Epithelial cell of esophagus (primary cell): ENCODE data around the gene MAGI2.

ENCODE experiments used
- DNase-seq: peaks from one replicate; pipeline ENCODE4 v3.0.0; 2010; ENCODE audit warnings: low read depth
- H3K4me3 ChIP-seq: 2 replicates; pipeline ENCODE4 v1.5.1; 2011; ENCODE audit warnings: mild to moderate bottlenecking, low read length, control low read depth
- CTCF ChIP-seq: IDR thresholded peaks from 2 replicates; pipeline ENCODE4 v1.5.1; 2011; ENCODE audit warnings: low read depth, mild to moderate bottlenecking, low read length, control low read depth, inconsistent platforms; ENCODE audit not compliant: insufficient read depth; ENCODE audit errors: missing control alignments

Gene MAGI2

GRCh38 chr7:78762625-78763024 is 690.8 kb downstream of the MAGI2 start:
- H3K4me3 ChIP-seq = no peak overlapping the region
- no peak for TF ChIP-seq CTCF
- no peak for DNase-seq

DNA sequence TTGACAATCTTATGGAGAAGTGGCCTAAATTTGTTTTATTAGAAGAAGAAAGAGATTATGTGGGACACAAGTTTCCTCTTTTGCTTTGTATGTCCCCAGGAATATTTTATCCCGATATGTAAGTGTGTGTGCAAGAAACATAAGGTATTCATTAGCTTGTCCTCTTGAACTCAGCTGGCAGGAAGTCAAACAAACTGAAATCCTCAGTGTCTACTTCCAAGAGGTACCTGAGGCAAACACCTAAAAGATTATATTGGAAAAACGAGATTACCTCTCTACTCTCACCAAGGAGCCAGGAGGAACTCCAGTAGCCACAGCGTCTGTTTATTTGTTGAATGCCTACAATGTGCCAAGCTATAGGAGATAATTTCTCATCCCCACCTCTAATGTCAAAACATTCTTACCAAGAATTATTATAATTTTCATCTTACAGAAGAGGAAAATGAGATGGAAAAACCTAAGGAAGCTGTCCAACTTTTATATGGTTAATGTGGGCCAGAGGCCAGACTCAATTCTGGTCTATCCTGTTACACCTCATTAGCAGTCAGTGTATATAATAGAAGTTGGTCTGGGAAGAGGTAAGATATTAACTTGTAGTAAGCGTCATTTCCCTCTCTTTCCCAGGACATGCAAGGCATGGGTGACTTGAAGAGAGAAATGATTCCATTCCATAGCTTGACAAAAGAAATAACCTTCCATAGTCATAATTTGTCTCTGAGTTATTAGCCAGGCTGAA is 692.7 kb downstream of the MAGI2 start:
- peak; percentile 7 for DNase-seq
- no peak overlapping the region for H3K4me3 ChIP-seq
- no peak for TF ChIP-seq CTCF

DNA sequence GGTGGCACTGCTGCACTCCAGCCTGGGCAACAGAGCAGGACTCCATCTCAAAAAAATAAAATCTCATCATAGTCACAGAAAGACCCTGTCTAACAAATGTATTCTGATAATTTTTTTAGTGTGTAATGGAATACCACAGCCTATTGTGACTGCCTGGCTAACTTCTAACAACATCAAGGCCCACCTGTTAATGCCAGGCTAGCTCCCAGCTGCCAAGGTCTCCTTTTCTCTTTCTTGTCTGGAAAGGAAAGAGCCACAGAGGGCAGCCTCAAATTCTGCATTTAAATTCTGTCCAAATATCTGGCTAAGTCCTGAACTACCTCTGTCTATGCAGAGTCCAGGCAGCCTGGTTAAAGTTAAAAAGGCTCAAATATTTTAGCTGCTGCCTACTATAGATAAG is 700.9 kb downstream of the MAGI2 start:
- no peak for DNase-seq
- no peak for TF ChIP-seq CTCF
- no peak overlapping the region for H3K4me3 ChIP-seq

DNA sequence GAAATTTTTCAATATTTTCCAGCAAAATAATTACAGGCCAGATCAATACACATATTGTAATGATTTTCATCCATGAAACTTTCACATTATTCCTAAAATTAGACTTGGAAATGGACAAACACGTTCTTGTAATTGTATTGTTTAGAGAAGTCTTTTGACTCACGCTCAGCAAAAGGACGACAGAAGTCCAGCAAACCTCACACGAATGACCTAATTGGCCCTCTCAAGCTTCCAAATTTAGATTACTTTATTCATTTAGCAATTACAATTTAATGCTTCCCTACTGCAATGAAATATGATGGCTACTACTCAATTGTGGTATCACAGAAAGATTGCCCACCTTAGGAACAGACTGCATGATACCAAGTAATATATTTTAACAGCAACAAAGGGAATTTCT is 702.2 kb downstream of the MAGI2 start:
- H3K4me3 ChIP-seq = no peak overlapping the region
- DNase-seq = no peak
- TF ChIP-seq CTCF = no peak

DNA sequence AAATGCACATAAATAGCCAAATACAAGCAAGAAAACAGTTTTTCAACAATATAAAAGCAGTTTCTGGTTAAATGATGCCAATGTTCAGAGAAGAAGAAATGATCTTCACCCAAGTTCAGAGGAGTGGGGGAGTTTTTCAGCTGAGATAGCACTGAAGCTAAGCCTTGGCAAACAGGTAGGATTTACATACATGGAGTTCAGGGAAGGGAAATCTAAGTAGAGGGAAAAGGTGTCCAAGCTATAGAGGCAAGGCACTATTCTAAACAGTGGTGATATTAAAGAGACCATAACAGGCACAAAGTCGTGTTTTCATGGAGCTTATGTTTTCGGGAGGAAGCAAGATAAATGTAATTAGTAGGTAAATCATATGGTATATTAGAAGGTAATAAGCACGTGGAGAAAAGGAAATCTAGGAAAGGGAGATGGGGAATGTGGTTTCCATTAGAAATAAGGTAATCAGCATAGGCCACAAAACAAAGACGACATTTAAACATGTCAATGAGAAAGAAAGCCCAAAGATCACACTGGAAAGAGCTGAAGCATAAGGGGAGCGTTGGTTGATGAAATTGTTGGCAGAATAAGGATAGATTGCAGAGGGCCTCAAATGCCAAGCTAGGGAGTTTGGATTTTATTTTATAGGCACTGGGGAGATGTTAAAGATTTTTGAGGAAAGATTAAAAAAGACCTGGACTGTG is 704.3 kb downstream of the MAGI2 start:
- H3K4me3 ChIP-seq = no peak overlapping the region
- DNase-seq = no peak
- TF ChIP-seq CTCF = no peak

GRCh38 chr7:78747592-78747991 is 705.9 kb downstream of the MAGI2 start:
- no peak for DNase-seq
- TF ChIP-seq CTCF = no peak

More at GRCh38 chr7:78747592-78747991, 705.9 kb downstream of the MAGI2 start:
- H3K4me3 ChIP-seq = no peak overlapping the region
